ENCODE data around the gene LMF1.

DNA sequence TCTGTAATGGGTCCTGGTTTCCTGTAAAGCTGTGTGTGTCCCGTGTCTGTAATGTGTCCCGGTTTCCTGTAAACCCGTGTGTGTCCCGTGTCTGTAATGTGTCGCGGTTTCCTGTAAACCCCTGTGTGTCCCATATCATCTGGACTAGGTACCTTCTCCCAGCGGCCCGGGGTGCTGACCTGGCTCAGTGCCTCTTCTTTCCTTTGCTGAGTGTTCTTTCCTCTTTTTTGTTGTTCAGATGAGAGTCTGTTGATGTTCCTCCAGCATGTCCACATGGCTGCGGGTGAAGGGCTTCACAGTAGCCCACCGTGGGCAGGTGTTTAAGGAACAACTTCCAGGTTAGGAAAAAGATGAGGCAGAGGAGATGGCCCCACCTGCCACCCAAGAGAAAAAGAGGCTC lies 123.6 kb downstream of the LMF1 start:
- TF ChIP-seq EZH2 (IDR thresholded peaks at IDR 0.05; ENCODE audit: low read length, unreplicated experiment) (no peak), EZH2phosphoT487 (IDR thresholded peaks at IDR 0.05; ENCODE audit: borderline replicate concordance, low read length) (no peak)
- TF ChIP-seq, protein P1, sequence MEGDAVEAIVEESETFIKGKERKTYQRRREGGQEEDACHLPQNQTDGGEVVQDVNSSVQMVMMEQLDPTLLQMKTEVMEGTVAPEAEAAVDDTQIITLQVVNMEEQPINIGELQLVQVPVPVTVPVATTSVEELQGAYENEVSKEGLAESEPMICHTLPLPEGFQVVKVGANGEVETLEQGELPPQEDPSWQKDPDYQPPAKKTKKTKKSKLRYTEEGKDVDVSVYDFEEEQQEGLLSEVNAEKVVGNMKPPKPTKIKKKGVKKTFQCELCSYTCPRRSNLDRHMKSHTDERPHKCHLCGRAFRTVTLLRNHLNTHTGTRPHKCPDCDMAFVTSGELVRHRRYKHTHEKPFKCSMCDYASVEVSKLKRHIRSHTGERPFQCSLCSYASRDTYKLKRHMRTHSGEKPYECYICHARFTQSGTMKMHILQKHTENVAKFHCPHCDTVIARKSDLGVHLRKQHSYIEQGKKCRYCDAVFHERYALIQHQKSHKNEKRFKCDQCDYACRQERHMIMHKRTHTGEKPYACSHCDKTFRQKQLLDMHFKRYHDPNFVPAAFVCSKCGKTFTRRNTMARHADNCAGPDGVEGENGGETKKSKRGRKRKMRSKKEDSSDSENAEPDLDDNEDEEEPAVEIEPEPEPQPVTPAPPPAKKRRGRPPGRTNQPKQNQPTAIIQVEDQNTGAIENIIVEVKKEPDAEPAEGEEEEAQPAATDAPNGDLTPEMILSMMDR (conservative IDR thresholded peaks at IDR 0.05; ENCODE audit: low read depth, low read length), result no peak
